HL-60/S4 (cell line): ENCODE results near the gene AOAH.

Experiments
- in situ Hi-C: fragments of 300-500 bp; cut with MboI; formaldehyde crosslinking; loops from 2 replicates; pipeline ENCODE4 v1.14.3; 2022; ENCODE audit warnings: low sequenced_read_pairs

Gene AOAH

DNA sequence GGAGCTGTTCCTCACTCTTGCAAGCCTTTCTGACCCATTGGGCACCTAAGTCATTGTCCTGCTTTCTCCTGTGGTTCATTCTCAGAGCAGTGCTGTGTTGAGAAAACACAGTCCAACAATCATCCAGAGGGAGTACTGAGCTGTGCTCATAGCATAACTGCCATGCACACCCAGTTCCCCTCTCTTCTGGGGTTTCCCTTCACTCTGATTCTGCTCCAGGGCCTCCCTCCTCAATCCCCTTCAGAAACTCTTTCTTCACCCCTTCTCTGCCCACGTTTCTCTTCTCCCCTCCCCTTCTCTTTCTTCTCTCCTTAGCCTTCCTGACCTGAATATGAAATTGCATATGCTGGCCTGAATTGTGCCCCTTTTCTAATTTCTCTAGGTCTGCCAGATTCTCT is 155.8 kb downstream of the AOAH start:
- in situ Hi-C loops = no loop called here

DNA sequence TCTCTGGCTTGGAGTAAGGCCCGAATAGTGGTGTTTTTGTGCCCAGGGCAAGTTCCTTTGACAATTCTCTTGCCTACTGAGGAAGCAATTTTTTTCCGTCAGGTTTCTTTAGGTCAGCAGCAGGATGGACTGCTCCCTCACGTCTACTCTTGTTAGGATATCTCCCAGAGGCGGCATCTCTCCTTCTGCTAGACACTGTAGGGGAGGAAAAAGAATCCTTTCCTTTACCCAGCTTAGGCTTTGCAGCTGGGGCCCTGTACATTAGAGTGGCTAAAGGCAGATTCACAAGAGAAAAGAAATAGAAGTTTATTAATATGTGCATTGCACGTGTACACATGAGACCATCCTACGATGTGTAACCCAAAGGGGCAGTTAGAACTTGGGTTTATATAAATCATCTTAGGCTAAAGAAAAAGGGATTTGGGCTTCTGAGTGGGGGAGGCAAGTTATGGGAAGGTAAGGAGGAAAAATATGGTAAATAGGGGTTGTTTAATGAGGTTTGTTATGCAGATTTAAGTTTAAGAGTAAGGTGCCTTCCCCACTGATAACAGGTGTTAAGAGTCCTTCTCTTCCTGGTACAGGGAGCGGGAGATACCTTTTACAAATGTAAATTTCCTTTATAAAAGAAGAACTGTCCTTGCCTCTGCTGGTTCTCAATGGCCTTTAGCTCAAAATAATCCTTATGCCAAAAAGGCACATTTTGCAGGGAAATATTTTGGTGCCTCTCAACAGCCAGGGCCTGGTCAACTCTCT is 156.4 kb downstream of the AOAH start:
- in situ Hi-C loops = no loop called here

DNA sequence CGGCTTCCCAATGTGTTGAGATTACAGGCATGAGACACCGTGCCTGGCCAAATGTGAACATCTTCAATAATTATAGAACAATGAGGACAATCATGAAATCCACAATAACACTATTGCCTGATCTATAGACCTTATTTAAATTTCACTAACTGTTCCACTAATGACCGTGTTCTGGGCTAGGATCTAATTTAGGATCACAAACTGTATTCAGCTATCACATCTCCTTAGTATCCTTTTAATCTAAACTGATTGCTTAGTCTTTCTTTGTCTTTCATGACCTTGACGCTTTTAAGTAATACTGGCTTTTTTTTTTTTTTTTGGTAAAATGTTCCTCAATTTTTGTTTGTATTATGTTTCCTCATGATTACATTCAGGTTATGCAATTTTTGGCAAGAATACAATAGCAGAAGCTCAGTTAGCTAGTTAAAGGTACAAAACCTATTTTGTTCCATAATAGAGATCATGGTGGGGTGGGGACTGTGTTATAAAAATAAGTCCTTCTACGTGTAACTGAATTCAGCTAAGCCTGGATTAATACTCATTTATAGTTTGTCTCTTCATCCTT is 158.4 kb downstream of the AOAH start:
- in situ Hi-C loops = no loop called here

DNA sequence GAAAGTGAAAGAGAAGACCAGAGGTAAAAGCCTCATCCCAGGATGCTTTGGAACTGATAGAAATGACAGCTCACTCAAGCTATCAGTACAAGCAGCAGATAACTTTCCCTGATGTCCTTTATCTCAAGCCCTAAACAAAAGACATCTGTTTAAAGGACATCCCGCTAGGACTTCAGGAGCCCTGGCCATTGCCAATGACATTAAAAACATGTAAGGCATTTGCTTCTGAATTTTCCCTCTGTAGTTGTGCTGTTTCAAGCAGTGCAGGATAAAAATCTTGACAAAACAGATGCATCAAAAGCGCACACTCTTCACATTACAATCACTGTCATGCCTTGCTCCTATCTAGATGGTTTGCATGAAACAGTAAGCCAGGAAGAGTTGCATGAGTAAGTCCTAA is 159.8 kb downstream of the AOAH start:
- in situ Hi-C loops = no loop called here

DNA sequence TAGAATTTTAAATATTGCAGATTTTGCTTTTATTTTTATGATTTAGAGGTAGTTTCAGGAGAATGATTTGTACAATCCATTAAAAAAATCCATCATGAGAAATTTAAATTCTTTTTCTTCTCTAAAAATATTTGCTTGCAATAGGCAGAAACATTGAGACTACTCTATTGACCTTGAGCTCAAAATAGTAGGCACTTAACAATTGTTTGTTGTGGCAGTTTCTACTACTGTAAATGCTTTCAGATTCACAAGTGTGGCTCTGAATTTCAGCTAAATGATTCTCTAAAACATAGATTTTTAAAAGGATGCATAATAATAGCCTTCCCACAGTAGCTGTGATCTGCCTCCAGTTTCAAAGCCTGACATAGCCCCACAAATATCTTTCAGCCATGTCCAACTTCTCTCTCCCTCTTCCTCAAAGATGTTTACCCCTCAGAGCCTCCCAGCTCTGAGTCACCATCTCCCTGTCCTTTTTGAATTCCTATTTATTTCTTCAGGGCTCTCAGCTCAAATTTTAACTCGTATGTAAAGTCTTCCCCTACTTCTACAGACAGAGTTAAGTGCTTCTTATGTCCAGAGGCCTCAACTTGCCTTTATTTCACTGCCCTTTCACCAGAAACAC is 160.5 kb downstream of the AOAH start:
- in situ Hi-C loops = no loop called here

DNA sequence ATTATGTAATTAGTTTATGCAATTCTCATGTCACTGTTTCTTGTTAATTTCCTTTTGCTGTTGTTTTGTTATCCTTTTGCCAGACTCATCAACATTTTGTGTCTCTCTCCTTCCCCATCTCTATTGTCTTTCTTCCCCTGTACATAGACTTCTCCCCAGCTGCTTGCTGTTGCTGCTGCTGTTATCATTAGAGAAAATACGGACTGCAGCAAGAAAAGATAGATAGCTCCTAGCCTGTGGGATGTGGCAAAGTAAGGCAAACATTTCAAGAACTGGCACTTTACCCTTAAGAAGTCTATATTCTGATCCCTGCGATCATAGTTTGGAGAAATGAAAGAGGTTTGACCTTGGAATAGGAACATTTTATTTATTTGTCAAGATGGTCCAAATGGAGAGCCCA is 162.2 kb downstream of the AOAH start:
- in situ Hi-C loops = no loop called here

DNA sequence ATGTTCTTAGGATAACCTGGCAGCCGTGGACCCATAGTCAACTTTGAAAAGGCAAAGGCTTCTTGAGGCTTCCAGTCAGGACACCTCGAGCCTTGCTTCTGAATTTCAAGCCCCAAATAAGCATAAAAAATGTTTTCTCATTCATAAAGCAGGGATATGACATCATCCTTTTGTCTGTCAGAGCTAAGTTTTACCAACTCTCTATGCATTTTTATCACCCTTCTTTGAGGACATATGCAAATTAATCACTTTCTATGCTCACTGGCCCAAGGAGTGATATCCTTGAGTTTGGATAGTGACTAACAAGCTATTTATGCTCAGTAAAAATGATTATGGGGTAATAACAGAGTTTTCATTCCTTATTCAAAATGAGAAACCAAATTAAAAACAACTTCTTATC is 175.3 kb downstream of the AOAH start:
- in situ Hi-C loops = no loop called here

DNA sequence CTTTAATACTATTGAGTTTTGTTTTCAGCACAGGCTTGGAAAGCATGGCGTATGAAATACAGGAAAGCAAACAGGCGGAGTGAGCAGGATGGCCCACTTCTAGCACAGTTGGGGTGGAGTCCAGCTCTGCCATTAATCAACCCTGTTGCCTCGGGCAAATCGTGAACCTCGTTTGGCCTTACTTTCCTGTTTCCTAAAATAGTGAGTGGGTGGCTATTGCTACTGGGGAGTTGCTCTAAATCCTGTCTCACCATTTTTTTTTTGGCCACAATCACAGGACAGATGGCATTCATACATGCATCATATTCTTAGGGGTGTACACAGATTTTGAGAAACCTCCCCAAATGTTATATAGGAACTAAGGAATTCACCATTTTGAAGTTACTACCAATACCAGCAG is 176.9 kb downstream of the AOAH start:
- in situ Hi-C loops = no loop called here

DNA sequence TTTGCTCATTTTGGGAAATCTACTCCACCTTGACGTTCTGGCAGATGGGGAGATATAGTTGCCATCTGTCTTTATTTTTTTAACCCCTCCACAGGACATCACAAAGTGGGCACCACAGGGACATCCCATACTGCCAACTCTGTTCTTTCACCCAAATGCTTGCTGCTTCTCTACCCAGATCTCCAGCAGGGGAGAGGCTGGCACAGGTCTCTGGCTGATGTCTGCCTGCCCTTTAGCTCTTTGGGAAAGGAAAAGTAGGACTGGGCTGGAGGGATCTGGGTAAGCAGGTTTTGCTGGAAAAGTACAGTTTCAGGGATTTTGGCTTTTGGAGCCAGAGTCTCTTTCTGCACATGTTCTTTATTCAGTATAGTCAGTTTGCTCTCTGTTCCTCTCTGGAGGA is 178.0 kb downstream of the AOAH start:
- in situ Hi-C loops = no loop called here

DNA sequence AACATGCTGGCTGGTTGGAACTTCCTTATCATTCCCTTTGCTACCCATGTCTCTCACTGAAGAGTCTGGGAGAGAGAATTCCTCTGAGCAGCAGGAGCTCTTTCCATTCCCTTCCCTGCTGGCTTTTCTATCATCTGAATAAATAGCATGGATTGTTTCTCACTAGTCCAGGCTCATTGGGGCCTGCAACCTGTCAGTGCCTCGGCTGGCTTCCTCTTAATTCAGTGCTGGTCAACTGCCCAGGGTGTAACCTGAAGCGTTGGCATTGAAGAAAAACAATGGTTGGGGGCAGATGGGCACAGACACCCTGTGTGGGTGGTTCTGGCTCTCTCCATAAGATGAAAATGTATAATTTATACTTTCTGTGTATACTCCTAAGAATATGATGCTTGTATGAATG is 179.0 kb downstream of the AOAH start:
- in situ Hi-C loops = no loop called here

DNA sequence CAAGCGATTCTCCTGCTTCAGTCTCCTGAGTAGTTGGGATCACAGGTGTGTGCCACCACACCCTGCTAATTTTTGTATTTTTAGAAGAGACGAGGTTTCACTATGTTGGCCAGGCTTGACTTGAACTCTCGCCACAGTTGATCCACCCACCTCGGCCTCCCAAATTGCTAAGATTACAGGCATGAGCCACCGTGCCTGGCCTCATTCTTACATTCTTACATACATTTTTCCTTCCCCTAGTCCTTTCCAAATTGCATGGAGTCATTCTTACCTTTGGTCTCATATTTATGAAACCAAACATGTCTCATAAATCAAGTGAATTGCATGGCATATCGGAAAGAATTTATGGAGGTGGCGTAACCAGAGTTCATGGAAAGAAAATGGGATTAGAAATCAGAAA is 186.2 kb downstream of the AOAH start:
- in situ Hi-C loops = no loop called here

DNA sequence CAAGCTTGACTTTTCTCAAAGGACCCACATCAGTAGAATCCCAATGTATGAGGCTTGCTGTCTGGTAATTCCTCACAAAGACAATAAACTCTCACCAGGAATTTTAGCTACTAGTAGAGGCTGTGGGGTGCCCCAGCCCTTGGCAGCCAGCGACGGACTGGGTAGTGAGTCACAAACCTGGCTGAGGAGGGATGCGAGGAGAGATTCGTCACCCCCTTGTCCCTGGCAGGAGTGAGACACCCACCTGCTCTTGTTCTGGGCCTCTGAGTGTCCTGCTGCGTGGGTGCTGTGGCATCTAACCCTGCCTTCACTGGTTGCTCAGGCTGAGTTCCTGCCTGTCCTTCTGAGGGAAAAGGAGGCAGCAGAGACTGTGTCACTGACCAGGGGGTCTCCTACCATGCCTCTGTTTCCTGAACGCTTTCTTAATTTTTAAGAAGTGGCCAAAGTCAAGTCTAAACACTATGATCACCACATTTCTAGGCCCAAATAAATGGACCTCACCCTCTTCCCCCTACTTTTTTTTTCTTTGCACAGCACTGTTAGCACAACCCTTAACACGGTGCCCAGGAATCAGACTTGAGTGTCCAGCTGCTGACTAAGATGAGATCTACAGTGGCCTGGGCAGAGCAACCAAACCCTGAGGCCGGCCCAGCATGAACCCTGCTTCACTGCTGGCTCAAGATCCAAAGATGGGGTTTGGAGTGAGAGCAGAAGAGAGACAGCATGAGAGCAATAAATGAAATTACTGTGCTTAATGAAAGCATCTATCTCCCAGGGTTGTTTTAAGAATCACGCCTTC is 188.2 kb downstream of the AOAH start:
- in situ Hi-C loops = no loop called here

DNA sequence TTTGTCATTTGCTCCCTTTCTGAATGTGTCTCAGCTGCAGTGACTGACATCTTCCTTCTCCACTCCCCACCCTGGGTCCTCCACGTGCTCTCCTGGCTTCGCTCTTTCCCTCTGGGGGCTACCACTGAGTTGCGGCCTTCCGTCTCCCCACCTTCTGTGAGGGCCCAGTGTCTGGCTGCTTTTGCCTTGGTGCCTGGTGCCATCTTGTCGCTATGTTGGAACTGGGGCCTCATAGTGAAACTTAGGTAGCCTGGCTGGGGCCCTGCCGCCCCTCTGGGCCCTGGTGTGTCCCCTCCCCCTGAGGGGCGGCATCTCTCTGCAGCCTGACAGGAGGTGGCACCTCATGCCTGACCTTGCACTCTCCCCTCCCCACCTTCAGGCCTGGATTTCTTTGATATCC is 190.6 kb downstream of the AOAH start:
- in situ Hi-C loops = no loop called here

DNA sequence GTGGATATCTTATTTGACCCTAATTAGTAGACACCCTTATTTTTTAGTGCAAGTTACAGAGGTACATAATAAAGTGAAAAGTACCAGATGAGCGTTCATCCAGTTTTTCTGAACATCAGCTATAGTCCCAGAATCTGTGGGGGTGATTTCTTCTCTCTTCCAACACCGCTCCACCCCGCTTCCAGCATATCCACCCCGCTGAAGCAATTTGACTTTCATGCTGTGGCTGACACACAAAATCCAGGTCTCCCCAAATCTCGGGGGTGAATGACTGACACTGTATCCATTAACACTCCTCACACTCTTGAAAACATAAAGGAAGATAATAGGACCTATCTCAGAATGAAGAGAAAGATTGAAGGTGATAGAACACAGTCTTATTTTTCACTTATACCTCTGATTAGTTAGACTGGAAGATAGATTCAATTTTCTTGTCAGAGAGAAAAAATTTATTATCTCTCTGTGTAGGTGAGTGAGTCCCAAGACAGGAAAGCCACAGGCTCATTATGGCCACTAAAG is 191.3 kb downstream of the AOAH start:
- in situ Hi-C loops = no loop called here

DNA sequence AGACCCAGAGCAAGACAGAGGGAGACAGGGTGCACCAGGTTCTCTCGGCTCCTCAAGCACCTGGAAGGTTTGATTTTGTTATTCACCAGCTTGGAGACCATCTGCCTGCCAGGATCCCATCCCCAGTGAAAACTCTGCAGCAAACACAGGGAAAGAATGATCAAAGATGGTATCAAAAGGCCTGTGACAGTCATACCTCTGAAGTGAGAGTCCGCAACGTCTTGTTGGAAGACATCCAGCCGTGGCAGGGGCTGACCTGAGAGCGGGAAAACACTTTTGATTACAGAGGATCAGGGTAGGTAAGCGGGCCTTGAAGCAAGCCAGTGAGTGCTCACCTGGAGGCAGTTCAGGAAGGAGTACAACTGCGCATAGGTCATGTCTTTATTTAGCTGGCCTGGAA is 192.3 kb downstream of the AOAH start:
- in situ Hi-C loops = no loop called here

DNA sequence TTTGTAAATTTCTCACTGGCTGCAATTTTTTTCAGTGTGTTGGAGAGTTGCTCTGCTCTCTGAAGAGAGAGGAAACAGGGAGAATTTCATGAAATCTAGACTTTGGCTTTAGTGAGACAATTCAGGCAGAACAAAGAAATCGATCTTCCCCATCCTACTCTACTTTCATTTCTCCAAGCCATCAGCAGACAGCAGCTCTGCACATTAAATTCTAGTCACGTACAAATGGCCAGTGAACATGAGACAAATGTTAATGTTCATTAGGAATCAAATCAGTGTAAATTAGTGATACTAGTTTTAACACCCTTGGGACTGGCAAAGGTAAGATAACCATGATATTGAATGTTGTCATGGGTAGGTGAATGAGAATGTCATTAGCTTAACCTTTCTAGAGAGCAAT is 193.8 kb downstream of the AOAH start:
- in situ Hi-C loops = no loop called here

DNA sequence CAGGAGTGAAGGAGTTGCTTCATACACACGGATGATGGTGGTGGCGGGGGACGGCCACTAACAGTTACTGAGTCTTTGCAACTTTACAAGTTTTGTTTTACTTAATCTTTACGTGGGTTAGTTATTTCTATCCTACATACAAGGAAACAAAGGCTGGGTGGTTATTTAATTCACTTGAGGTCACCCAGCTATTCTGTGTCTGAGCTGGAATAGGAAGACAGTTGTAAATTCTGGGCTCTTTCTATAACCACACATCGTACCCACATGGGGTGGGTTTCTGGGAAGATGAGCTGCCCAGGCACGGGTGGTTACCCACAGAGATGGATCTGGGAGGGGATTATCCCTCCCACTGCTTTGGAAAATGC is 196.8 kb downstream of the AOAH start:
- in situ Hi-C loops = no loop called here

DNA sequence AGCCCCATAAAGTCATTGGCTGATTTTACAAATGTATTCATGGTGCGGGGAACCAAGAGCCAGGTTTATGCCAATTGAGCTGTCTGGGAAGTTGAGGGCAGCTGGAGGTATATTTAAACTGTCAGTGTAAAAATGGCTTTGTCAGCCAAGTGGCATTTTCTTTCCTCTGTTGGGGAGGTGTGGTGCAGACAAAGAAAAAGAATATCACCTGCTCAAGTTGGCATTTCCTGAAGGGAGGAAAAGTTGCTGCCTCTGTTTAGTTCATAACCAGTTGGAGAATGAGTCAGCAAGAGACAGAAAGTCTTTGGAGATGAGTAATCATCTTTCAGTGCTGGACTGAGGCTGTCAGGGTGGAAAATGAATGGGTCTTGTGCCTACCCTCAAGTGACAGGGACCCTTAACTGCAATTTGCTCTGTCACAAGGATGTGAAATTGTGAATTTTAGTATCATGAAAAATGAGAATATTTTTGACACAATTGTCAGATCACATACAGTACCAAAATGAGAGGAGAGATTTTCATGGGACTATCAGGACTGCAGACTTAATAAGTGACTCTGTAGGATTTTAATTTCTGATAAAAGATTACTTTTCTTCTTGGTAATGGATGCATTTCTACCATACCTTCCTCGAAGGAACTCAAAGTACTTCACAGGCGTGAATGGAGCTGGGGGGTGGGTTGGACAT is 197.3 kb downstream of the AOAH start:
- in situ Hi-C loops = no loop called here

DNA sequence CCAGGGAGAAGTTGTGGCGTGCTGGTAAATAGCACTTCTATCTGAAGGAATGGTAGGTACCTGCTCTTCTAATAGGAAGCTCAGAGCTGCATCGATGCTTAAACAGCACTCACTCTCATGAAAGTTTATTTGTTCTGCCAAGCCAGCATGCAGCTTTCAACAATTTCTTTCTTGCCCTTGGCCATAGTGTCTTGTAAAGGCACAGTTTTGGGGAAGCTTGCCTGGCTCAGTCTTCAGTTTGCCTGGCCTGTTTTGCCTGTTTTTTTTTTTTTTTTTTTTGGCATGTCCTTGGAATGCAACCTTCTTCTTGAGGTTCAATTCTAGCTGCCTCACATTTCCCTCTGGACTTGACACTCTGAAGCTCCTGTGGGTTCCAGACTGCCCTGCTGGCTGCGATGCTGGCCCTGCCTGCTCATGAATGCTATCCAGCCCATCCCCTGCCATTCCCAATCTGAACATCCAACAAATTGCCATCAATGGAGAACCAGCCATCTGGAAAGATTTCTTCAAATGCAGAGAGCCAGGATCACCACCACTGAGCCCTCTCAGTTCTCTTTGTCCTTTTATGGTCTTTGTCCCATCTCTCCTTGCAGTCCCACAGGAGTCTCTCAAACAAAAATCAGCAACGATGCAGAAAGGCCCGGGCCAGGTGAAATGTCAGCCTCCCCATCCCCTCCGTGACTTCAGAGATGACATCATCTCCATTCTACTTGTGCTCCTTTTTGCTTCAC is 200.8 kb downstream of the AOAH start:
- in situ Hi-C loops = no loop called here

DNA sequence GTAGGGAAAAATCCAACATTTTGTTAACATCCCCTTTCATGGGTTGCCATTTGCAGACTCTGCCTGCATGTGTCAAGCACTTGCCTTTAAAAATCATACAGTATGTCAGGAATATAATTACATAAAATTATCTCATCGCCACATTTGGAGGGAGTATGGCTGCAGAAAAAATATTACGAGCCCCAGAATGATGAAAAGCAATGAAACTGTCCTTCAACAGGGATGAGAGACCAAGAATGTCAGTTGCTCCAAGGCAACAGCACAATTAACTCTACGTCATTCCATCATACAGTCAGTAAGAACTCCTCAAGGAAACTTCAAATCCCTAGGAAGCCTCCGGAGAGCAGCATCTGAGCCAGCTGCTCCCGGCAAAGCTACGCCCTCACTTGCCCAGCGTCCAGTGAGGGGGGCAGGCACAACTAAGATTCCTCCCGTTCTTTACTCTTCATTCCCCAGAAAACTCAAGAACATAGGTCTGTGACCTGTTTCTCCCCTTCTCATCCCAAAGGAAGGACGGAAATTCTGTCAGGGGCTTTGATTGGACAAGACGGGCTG is 201.8 kb downstream of the AOAH start:
- in situ Hi-C loops = no loop called here
